ENCODE measurements around the gene TRIP11. TPM values are rescaled to one million over a fixed set of nuclear protein-coding genes. Genes with fewer than 3 reads are reported as not detected.

Gene TRIP11
- total RNA-seq, 1 experiment from 2014 or later, result 7.5 TPM

GRCh38 chr14:91964724-91965123, 75.1 kb downstream of the TRIP11 start:
- in situ Hi-C loops (cut with HindIII; ENCODE audit: low pct_unique_long_range_greater_than_20kb, low sequenced_read_pairs), result no loop called here
- no peak for DNase-seq (ENCODE audit: low read depth)

- no peak for DNase-seq (ENCODE audit: low read depth)
- in situ Hi-C loops (cut with HindIII; ENCODE audit: low pct_unique_long_range_greater_than_20kb, low sequenced_read_pairs), result no loop called here
Observed at GRCh38 chr14:91964011-91964410, 75.8 kb downstream of the TRIP11 start.

- in situ Hi-C loops (cut with HindIII; ENCODE audit: low pct_unique_long_range_greater_than_20kb, low sequenced_read_pairs), result no loop called here
- DNase-seq (ENCODE audit: low read depth), result no peak
Observed at GRCh38 chr14:91963465-91963864, 76.4 kb downstream of the TRIP11 start.

GRCh38 chr14:91961297-91962220, 78.3 kb downstream of the TRIP11 start:
- no peak for DNase-seq (ENCODE audit: low read depth)
- in situ Hi-C loops (cut with HindIII; ENCODE audit: low pct_unique_long_range_greater_than_20kb, low sequenced_read_pairs), result no loop called here

GRCh38 chr14:91957876-91958313, 82.0 kb downstream of the TRIP11 start:
- in situ Hi-C loops (cut with HindIII; ENCODE audit: low pct_unique_long_range_greater_than_20kb, low sequenced_read_pairs), result no loop called here
- DNase-seq (ENCODE audit: low read depth), result no peak

- DNase-seq (ENCODE audit: low read depth), result no peak
- in situ Hi-C loops (cut with HindIII; ENCODE audit: low pct_unique_long_range_greater_than_20kb, low sequenced_read_pairs), result no loop called here
Observed at GRCh38 chr14:91956616-91957015, 83.2 kb downstream of the TRIP11 start.

GRCh38 chr14:91955168-91955567, 84.7 kb downstream of the TRIP11 start:
- DNase-seq (ENCODE audit: low read depth), result no peak

GRCh38 chr14:91953170-91953985, 86.5 kb downstream of the TRIP11 start:
- no peak for DNase-seq (ENCODE audit: low read depth)
- in situ Hi-C loops (cut with HindIII; ENCODE audit: low pct_unique_long_range_greater_than_20kb, low sequenced_read_pairs), result no loop called here

More at GRCh38 chr14:91955168-91955567, 84.7 kb downstream of the TRIP11 start:
- in situ Hi-C loops (cut with HindIII; ENCODE audit: low pct_unique_long_range_greater_than_20kb, low sequenced_read_pairs), result no loop called here

GRCh38 chr14:91947475-91948184, 92.2 kb downstream of the TRIP11 start, which contains the start of gene FBLN5:
FBLN5 (minus strand) TSS chr14:91947694; CDS start chr14:91947229, 465 bp downstream.
- in situ Hi-C loops (cut with HindIII; ENCODE audit: low pct_unique_long_range_greater_than_20kb, low sequenced_read_pairs), result no loop called here

GRCh38 chr14:91946622-91947474, 93.0 kb downstream of the TRIP11 start:
- DNase-seq (ENCODE audit: low read depth), result no peak
- in situ Hi-C loops (cut with HindIII; ENCODE audit: low pct_unique_long_range_greater_than_20kb, low sequenced_read_pairs), result no loop called here

More at GRCh38 chr14:91947475-91948184, 92.2 kb downstream of the TRIP11 start, which contains the start of gene FBLN5:
- no peak for DNase-seq (ENCODE audit: low read depth)

- in situ Hi-C loops (cut with HindIII; ENCODE audit: low pct_unique_long_range_greater_than_20kb, low sequenced_read_pairs), result no loop called here
- DNase-seq (ENCODE audit: low read depth), result no peak
Observed at GRCh38 chr14:91945751-91946621, 93.9 kb downstream of the TRIP11 start.

GRCh38 chr14:91942946-91943345, 96.9 kb downstream of the TRIP11 start:
- in situ Hi-C loops (cut with HindIII; ENCODE audit: low pct_unique_long_range_greater_than_20kb, low sequenced_read_pairs), result no loop called here
- no peak for DNase-seq (ENCODE audit: low read depth)

GRCh38 chr14:91942128-91942527, 97.7 kb downstream of the TRIP11 start:
- DNase-seq (ENCODE audit: low read depth), result no peak
- in situ Hi-C loops (cut with HindIII; ENCODE audit: low pct_unique_long_range_greater_than_20kb, low sequenced_read_pairs), result no loop called here

GRCh38 chr14:91940209-91940608, 99.7 kb downstream of the TRIP11 start:
- no peak for DNase-seq (ENCODE audit: low read depth)
- in situ Hi-C loops (cut with HindIII; ENCODE audit: low pct_unique_long_range_greater_than_20kb, low sequenced_read_pairs), result no loop called here

- in situ Hi-C loops (cut with HindIII; ENCODE audit: low pct_unique_long_range_greater_than_20kb, low sequenced_read_pairs), result no loop called here
- DNase-seq (ENCODE audit: low read depth), result no peak
Observed at GRCh38 chr14:91935586-91935985, 104.3 kb downstream of the TRIP11 start.

GRCh38 chr14:91934554-91935285, 105.1 kb downstream of the TRIP11 start:
- in situ Hi-C loops (cut with HindIII; ENCODE audit: low pct_unique_long_range_greater_than_20kb, low sequenced_read_pairs), result no loop called here
- DNase-seq (ENCODE audit: low read depth), result no peak
